G401 (cell line): ENCODE results near the gene E2F6. TPM values are rescaled to one million over a fixed set of nuclear protein-coding genes. Genes with fewer than 3 reads are reported as not detected.

Experiments used
- DNase-seq: peaks from one replicate; pipeline ENCODE4 v3.0.0-alpha.2; 2015; ENCODE audit warnings: low spot score
- in situ Hi-C: cut with HindIII; loops from 2 replicates; pipeline ENCODE4 v1.10.0; 2016; ENCODE audit warnings: low sequenced_read_pairs, mixed read lengths
- total RNA-seq: library from RNA; depleted of rRNA; stranded (reverse); fragments of >200 nt; shearing (Covaris generic); gene quantifications from 2 replicates; pipeline ENCODE4 v1.2.3, GENCODE V29; 2014; rRNA removed

E2F6 gene
- total RNA-seq, 1 experiment from 2014 or later: 60.8 TPM

GRCh38 chr2:11404376-11405073 lies 61.4 kb downstream of the E2F6 start:
- in situ Hi-C loops: no loop called here

GRCh38 chr2:11402436-11402835 lies 63.5 kb downstream of the E2F6 start:
- in situ Hi-C loops: no loop called here
- DNase-seq: no peak

More at GRCh38 chr2:11404376-11405073, 61.4 kb downstream of the E2F6 start:
- DNase-seq: peak; percentile 36

GRCh38 chr2:11399438-11399762 lies 66.6 kb downstream of the E2F6 start:
- in situ Hi-C loops: no loop called here
- no peak for DNase-seq

- no peak for DNase-seq
- in situ Hi-C loops: no loop called here
Observed at GRCh38 chr2:11398750-11399437, 67.1 kb downstream of the E2F6 start.

- no peak for DNase-seq
- in situ Hi-C loops: no loop called here
Observed at GRCh38 chr2:11397513-11397912, 68.4 kb downstream of the E2F6 start.

GRCh38 chr2:11396467-11397445 lies 69.2 kb downstream of the E2F6 start:
- in situ Hi-C loops: no loop called here
- DNase-seq: peak; percentile 92

- peak; percentile 99 for DNase-seq
- in situ Hi-C loops: no loop called here
Observed at GRCh38 chr2:11396021-11396420, 69.9 kb downstream of the E2F6 start.

- in situ Hi-C loops: no loop called here
- DNase-seq: peak; percentile 79
Observed at GRCh38 chr2:11395389-11395788, 70.6 kb downstream of the E2F6 start.

Other genes starting within 250 kb of the E2F6 start
- 13.8 and 24.0 TPM in 2 replicates for gene ROCK2, start 121.5 kb downstream of the E2F6 start, total RNA-seq
- gene GREB1, start 67.9 kb upstream of the E2F6 start, total RNA-seq: 7.9 and 14.7 TPM in 2 replicates
- gene NTSR2, start 204.0 kb upstream of the E2F6 start, total RNA-seq: not detected in 2 replicates